GM23248 (cell line): Measurements from ENCODE around the gene AVP. TPM values are rescaled to one million over a fixed set of nuclear protein-coding genes. Genes with fewer than 3 reads are reported as not detected.

Experiments used
- DNase-seq: peaks from one replicate; pipeline ENCODE4 v3.0.0-alpha.2; 2015
- H2AFZ ChIP-seq: fragments of 200-600 bp; sonication (generic); 2 replicates; pipeline ENCODE4 v1.6.1; 2016; ENCODE audit warnings: antibody characterized with exemption
- H3F3A ChIP-seq: fragments of 200-600 bp; sonication (generic); 2 replicates; pipeline ENCODE4 v1.6.1; 2016; ENCODE audit warnings: mild to moderate bottlenecking, antibody characterized with exemption, mixed run types; ENCODE audit not compliant: insufficient read depth
- H3K27ac ChIP-seq: fragments of 200-600 bp; sonication (generic); 2 replicates; pipeline ENCODE4 v1.5.1; 2016; ENCODE audit warnings: mild to moderate bottlenecking
- H3K27me3 ChIP-seq: fragments of 200-600 bp; sonication (generic); replicated peaks from 2 replicates; pipeline ENCODE4 v1.6.1; 2016; ENCODE audit warnings: mild to moderate bottlenecking; ENCODE audit not compliant: insufficient read depth
- H3K36me3 ChIP-seq: fragments of 200-600 bp; sonication (generic); 2 replicates; pipeline ENCODE4 v1.6.1; 2016; ENCODE audit warnings: low read depth, mild to moderate bottlenecking
- H3K4me1 ChIP-seq: fragments of 200-600 bp; sonication (generic); 2 replicates; pipeline ENCODE4 v1.6.1; 2016; ENCODE audit warnings: mild to moderate bottlenecking; ENCODE audit not compliant: insufficient read depth
- H3K4me2 ChIP-seq: fragments of 200-600 bp; sonication (generic); one replicate; pipeline ENCODE4 v1.6.1; 2016; ENCODE audit warnings: mild to moderate bottlenecking; ENCODE audit not compliant: unreplicated experiment
- H3K4me3 ChIP-seq: fragments of 200-600 bp; sonication (generic); 2 replicates; pipeline ENCODE4 v1.5.1; 2016; ENCODE audit warnings: mild to moderate bottlenecking
- H3K79me2 ChIP-seq: fragments of 200-600 bp; sonication (generic); 2 replicates; pipeline ENCODE4 v1.6.1; 2016; ENCODE audit warnings: mild to moderate bottlenecking; ENCODE audit not compliant: insufficient read depth
- H3K9ac ChIP-seq: fragments of 200-600 bp; sonication (generic); 2 replicates; pipeline ENCODE4 v1.6.1; 2016; ENCODE audit warnings: mild to moderate bottlenecking
- H3K9me2 ChIP-seq: fragments of 200-600 bp; sonication (generic); 2 replicates; pipeline ENCODE4 v1.6.1; 2016; ENCODE audit warnings: mixed run types, mild to moderate bottlenecking, moderate library complexity; ENCODE audit not compliant: insufficient read depth
- H3K9me3 ChIP-seq: fragments of 200-600 bp; sonication (generic); one replicate; pipeline ENCODE4 v1.6.1; 2017; ENCODE audit warnings: low read depth
- H4K20me1 ChIP-seq: fragments of 200-600 bp; sonication (generic); 2 replicates; pipeline ENCODE4 v1.6.0; 2016; ENCODE audit not compliant: insufficient read depth
- EZH2 ChIP-seq: fragments of 200-600 bp; sonication (generic); IDR thresholded peaks from 2 replicates; pipeline ENCODE4 v1.6.1; 2018; ENCODE audit warnings: antibody characterized with exemption, mild to moderate bottlenecking; ENCODE audit not compliant: insufficient read depth, poor library complexity, severe bottlenecking
- EZH2phosphoT487 ChIP-seq: fragments of 200-600 bp; sonication (generic); IDR thresholded peaks from 2 replicates; pipeline ENCODE4 v1.6.1; 2018; ENCODE audit warnings: antibody characterized with exemption, moderate library complexity, mild to moderate bottlenecking, low read depth; ENCODE audit not compliant: insufficient read depth
- WGBS, 2 experiments: methylation state at CpG; one replicate each; pipeline ENCODE4 v1.1.6; 2015 to 2017; ENCODE audit warnings: low lambda C conversion rate in 2 of 2, low coverage in 1 of 2; ENCODE audit errors: missing lambda C conversion rate in 2 of 2; 5-methylcytosine and 5-hydroxymethylcytosine counted together
- in situ Hi-C: fragments of 300-500 bp; cut with MboI; formaldehyde crosslinking; loops from 2 replicates; pipeline ENCODE4 v1.15.0; 2020
- polyA plus RNA-seq: library from polyadenylated mRNA; unstranded; fragments of >200 nt; fragmentation: Nextera tagmentation; extraction: Ambion mirVana; gene quantifications from 2 replicates; pipeline ENCODE4 v1.2.1, GENCODE V29; 2016
- total RNA-seq: library from RNA; depleted of rRNA; stranded (reverse); fragments of >200 nt; shearing (Covaris generic); gene quantifications from 2 replicates; pipeline ENCODE4 v1.2.3, GENCODE V29; 2014

The AVP gene
- total and polyA plus RNA-seq, 2 experiments from 2014 or later, result not detected

GRCh38 chr20:3043322-3043721 lies 41.2 kb downstream of the AVP start, which contains the start of gene GNRH2:
Gene GNRH2 (plus strand): TSS chr20:3043622. CDS start chr20:3044415, 793 bp downstream.
- Histone ChIP-seq H4K20me1 (no peaks in the 10 kb centered on the region), H2AFZ (no peak within 1 kb of the TSS), H3K9me2 (no peaks in the 10 kb centered on the region), H3K9me3 (no peaks in the 10 kb centered on the region), H3F3A (0 out of 2 replicates have a peak, but pooled peaks cover 6% of the 10 kb centered on the region), H3K4me2 (no peak within 1 kb of the TSS), H3K4me3 (no peak within 1 kb of the TSS), H3K36me3 (peaks cover 1% of the 10 kb centered on the region; the same call in 1 of the 2 replicates), H3K9ac (no peak within 1 kb of the TSS), H3K27me3 (no peaks in the 10 kb centered on the region), H3K79me2 (peaks cover 19% of the 10 kb centered on the region), H3K27ac (no peak within 1 kb of the TSS), H3K4me1 (peaks cover 7% of the 10 kb centered on the region; the same call in 1 of the 2 replicates)
- no peak for DNase-seq
- WGBS, 2 experiments, result 53 to 67% methylated on average over 3 of the region's 3 CpGs
- TF ChIP-seq EZH2 (no peak), EZH2phosphoT487 (no peak)
- in situ Hi-C loops, result no loop called here

GRCh38 chr20:3042625-3043024 lies 41.9 kb downstream of the AVP start:
- TF ChIP-seq EZH2phosphoT487, result no peak
- no peak for TF ChIP-seq EZH2
- H3K36me3 ChIP-seq, result peaks cover 6% of the 10 kb centered on the region; the same call in 1 of the 2 replicates
- WGBS, 2 experiments, result 93 to 99% methylated on average over 5 of the region's 5 CpGs
- no peak overlapping the region for H3K9ac ChIP-seq
- H3K79me2 ChIP-seq, result peaks cover 13% of the 10 kb centered on the region
- DNase-seq, result no peak
- no peak overlapping the region for H3K4me3 ChIP-seq
- no peak overlapping the region for H2AFZ ChIP-seq
- 0 out of 2 replicates have a peak, but pooled peaks cover 6% of the 10 kb centered on the region for H3F3A ChIP-seq
- no peak overlapping the region for H3K4me2 ChIP-seq
- no peak overlapping the region for H3K27ac ChIP-seq
- H3K9me2 ChIP-seq, result no peaks in the 10 kb centered on the region
- no peaks in the 10 kb centered on the region for H4K20me1 ChIP-seq
- H3K27me3 ChIP-seq, result no peaks in the 10 kb centered on the region
- in situ Hi-C loops, result no loop called here
- H3K9me3 ChIP-seq, result no peaks in the 10 kb centered on the region
- H3K4me1 ChIP-seq, result peaks cover 7% of the 10 kb centered on the region; the same call in 1 of the 2 replicates

DNA sequence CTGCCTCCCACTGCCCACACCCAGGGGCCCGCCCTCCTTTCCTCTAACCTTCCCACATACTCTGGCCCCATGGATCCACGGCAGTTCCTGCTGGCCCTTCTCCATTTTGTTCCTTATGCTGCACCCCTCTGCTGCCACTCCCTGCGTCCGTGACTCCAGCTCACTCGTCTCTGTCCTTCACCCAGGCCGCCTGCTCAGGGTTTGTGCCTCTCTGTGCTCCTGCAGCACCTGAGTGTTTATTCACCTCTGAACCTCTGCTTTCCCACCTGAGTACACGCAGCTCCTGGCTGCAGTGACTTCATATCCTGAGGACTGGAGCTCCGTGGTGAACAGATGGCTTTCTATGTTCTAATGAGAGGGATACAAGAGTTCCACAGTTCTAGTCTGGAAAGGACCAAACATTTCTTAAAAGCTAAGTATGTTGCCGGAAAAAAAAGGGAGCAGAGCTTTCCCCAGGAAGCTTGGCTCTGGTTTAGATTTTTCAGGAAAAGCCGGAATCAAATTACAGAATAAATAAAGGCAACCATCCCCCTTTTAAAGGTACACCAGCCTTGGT lies 42.6 kb downstream of the AVP start:
- TF ChIP-seq EZH2phosphoT487, result no peak
- TF ChIP-seq EZH2, result no peak
- Histone ChIP-seq H3F3A (0 out of 2 replicates have a peak, but pooled peaks cover 6% of the 10 kb centered on the region), H3K9me2 (no peaks in the 10 kb centered on the region), H3K9me3 (no peaks in the 10 kb centered on the region), H4K20me1 (no peaks in the 10 kb centered on the region), H3K27me3 (no peaks in the 10 kb centered on the region), H3K9ac (no peak overlapping the region), H3K4me2 (no peak overlapping the region), H3K36me3 (peaks cover 7% of the 10 kb centered on the region; the same call in 1 of the 2 replicates), H3K79me2 (peaks cover 6% of the 10 kb centered on the region), H3K4me3 (no peak overlapping the region), H3K4me1 (peaks cover 7% of the 10 kb centered on the region; the same call in 1 of the 2 replicates), H3K27ac (no peak overlapping the region), H2AFZ (no peak overlapping the region)
- in situ Hi-C loops, result no loop called here
- WGBS, 2 experiments, result 47 to 48% methylated on average over 10 of the region's 10 CpGs
- no peak for DNase-seq

DNA sequence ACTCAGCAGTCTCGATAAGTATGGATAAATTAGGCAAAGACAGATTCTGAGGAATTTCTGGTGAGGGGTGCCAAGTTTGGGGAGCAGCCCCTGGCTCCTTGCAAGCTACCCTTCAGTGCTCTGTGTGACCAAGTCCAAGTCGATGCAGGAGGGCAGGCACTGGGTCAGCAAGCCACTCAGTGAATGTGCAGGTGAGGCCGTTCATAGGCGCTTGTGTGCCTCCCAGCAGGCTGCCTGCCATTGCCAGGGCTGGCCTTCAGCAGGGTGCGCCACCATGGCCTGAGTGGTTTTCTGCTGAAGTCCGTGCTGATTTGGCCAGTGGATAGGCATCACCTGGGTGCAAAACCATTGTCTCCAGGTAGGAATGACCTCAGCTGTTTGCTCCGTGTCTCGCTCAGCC lies 44.4 kb downstream of the AVP start:
- H3K4me1 ChIP-seq, result peaks cover 7% of the 10 kb centered on the region; the same call in 1 of the 2 replicates
- H3K9me3 ChIP-seq, result no peaks in the 10 kb centered on the region
- TF ChIP-seq EZH2 (no peak), EZH2phosphoT487 (no peak)
- H3K27me3 ChIP-seq, result no peaks in the 10 kb centered on the region
- no peak for DNase-seq
- in situ Hi-C loops, result no loop called here
- H3K27ac ChIP-seq, result no peak overlapping the region
- no peak overlapping the region for H2AFZ ChIP-seq
- peaks cover 7% of the 10 kb centered on the region; the same call in 1 of the 2 replicates for H3K36me3 ChIP-seq
- no peaks in the 10 kb centered on the region for H3K9me2 ChIP-seq
- H3K4me3 ChIP-seq, result no peak overlapping the region
- H3K4me2 ChIP-seq, result no peak overlapping the region
- 0 out of 2 replicates have a peak, but pooled peaks cover 6% of the 10 kb centered on the region for H3F3A ChIP-seq
- H3K9ac ChIP-seq, result no peak overlapping the region
- H3K79me2 ChIP-seq, result no peaks in the 10 kb centered on the region
- no peaks in the 10 kb centered on the region for H4K20me1 ChIP-seq
- WGBS, 2 experiments, result 84 to 89% methylated on average over 8 of the region's 8 CpGs
